K562 (cell line): ENCODE measurements around the gene ACSF3. TPM values are rescaled to one million over a fixed set of nuclear protein-coding genes. Genes with fewer than 3 reads are reported as not detected.

Experiments used
- ATAC-seq: fragments of 200-7000 bp; cut with Tn5 transposase; 3 replicates; pipeline ENCODE4 v1.9.1; 2020; ENCODE audit warnings: moderate library complexity
- BruUV-seq: library from RNA; stranded (reverse); fragments of 400-500 nt; replicated peaks from 2 replicates; lab custom pipeline; 2021; lab: Mats Ljungman, UMichigan
- CTCF ChIA-PET: fragments of 300-600 bp; formaldehyde crosslinking; extraction: SDS; loops from one replicate; lab custom pipeline; 2021; ENCODE audit warnings: low intra/inter-chr PET ratio; lab: Yijun Ruan, JAX
- POLR2A ChIA-PET: fragments of 300-600, 350-650 bp; sonication (Branson Sonifier 250); formaldehyde crosslinking; extraction: SDS; loops from one replicate; lab custom pipeline; 2021; ENCODE audit warnings: antibody characterized with exemption, inconsistent platforms; lab: Yijun Ruan, JAX
- DNase-seq, 4 experiments: peaks; one replicate each; pipeline versions ENCODE4 v3.0.0 to v3.0.0-alpha.2; 2011 to 2018; ENCODE audit warnings: low spot score in 3 of 4, mixed read lengths in 3 of 4; ENCODE audit errors: extremely low read depth in 1 of 4
- FAIRE-seq: peaks from 2 replicates; lab custom pipeline; 2011; peaks lifted over from hg19 to GRCh38; lab: Jason Lieb, UNC
- H2AFZ ChIP-seq: 2 replicates; pipeline ENCODE4 v1.6.0; 2011; ENCODE audit warnings: low read depth, low read length, control low read depth, inconsistent platforms
- H3K27ac ChIP-seq: fragments of 200-600 bp; 3 replicates; pipeline ENCODE4 v1.8.0; 2011; ENCODE audit warnings: low read depth, mild to moderate bottlenecking, control low read depth, inconsistent platforms, low read length, moderate library complexity, mixed read lengths; ENCODE audit errors: extremely low read depth
- H3K27me3 ChIP-seq, 2 experiments: fragments of 300-600 bp in 1 of 2; 2 replicates in 1 of 2; 3 replicates in 1 of 2; pipeline versions ENCODE4 v1.6.0 to v1.8.0; 2011; ENCODE audit warnings: inconsistent platforms in 2 of 2, low read length in 2 of 2, mild to moderate bottlenecking in 1 of 2, mixed read lengths in 1 of 2, moderate library complexity in 1 of 2; ENCODE audit not compliant: control insufficient read depth in 2 of 2, insufficient read depth in 2 of 2
- H3K36me3 ChIP-seq: fragments of 300-600 bp; 3 replicates; pipeline ENCODE4 v1.8.0; 2011; ENCODE audit warnings: mild to moderate bottlenecking, low read length, inconsistent platforms; ENCODE audit not compliant: control insufficient read depth, insufficient read depth
- H3K4me1 ChIP-seq, 2 experiments: fragments of 200-600 bp in 1 of 2; replicated peaks in 1 of 2; 2 replicates in 1 of 2; 3 replicates in 1 of 2; pipeline versions ENCODE4 v1.5.1 to v1.8.0; 2011; ENCODE audit warnings: inconsistent platforms in 2 of 2, low read length in 2 of 2, mild to moderate bottlenecking in 1 of 2, mixed read lengths in 1 of 2, moderate library complexity in 1 of 2; ENCODE audit not compliant: control insufficient read depth in 2 of 2, insufficient read depth in 2 of 2
- H3K4me2 ChIP-seq: 2 replicates; pipeline ENCODE4 v1.6.1; 2011; ENCODE audit warnings: low read length, control low read depth, inconsistent platforms, mixed read lengths; ENCODE audit not compliant: insufficient read depth
- H3K4me3 ChIP-seq: fragments of 200-600 bp; sonication (generic), shearing (Covaris generic); 2 replicates; pipeline ENCODE4 v1.5.1; 2016; ENCODE audit warnings: control low read depth, inconsistent platforms
- H3K79me2 ChIP-seq: fragments of 200-600 bp; 3 replicates; pipeline ENCODE4 v1.8.0; 2011; ENCODE audit warnings: low read length, inconsistent platforms; ENCODE audit not compliant: control insufficient read depth, insufficient read depth
- H3K9ac ChIP-seq, 2 experiments: 2 replicates each; pipeline versions ENCODE4 v1.6.0 to v1.6.1; 2011; ENCODE audit warnings: low read depth in 2 of 2, low read length in 2 of 2, control low read depth in 1 of 2, inconsistent platforms in 1 of 2, mild to moderate bottlenecking in 1 of 2, mixed read lengths in 1 of 2; ENCODE audit not compliant: insufficient read depth in 1 of 2
- H3K9me1 ChIP-seq: one replicate; pipeline ENCODE4 v1.6.0; 2011; ENCODE audit warnings: inconsistent platforms, mild to moderate bottlenecking, low read length, moderate library complexity; ENCODE audit not compliant: control insufficient read depth, insufficient read depth
- H3K9me3 ChIP-seq: replicated peaks from 2 replicates; pipeline ENCODE4 v1.5.1; 2011; ENCODE audit warnings: low read depth, low read length, inconsistent platforms; ENCODE audit not compliant: control insufficient read depth, insufficient read depth
- H4K20me1 ChIP-seq: replicated peaks from 2 replicates; pipeline ENCODE4 v1.6.1; 2011; ENCODE audit warnings: low read length, inconsistent platforms, mixed read lengths; ENCODE audit not compliant: control insufficient read depth, insufficient read depth
- HDGF ChIP-seq: fragments of 450-650 bp; IDR thresholded peaks from 2 replicates; pipeline ENCODE4 v1.6.1; 2016
- HNRNPH1 ChIP-seq: fragments of 200-400 bp; formaldehyde crosslinking; optimal IDR thresholded peaks from 2 replicates; pipeline ENCODE3; 2017; ENCODE audit warnings: low read depth, mild to moderate bottlenecking, low read length, moderate library complexity
- MECOM ChIP-seq: fragments of 250-450 bp; sonication (Bioruptor Pico); IDR thresholded peaks from 2 replicates; pipeline ENCODE4 v1.8.0; 2022; ENCODE audit warnings: inconsistent platforms
- PHF20 ChIP-seq: fragments of 450-650 bp; IDR thresholded peaks from 2 replicates; pipeline ENCODE4 v1.6.1; 2018; ENCODE audit not compliant: partially characterized antibody
- PPARD ChIP-seq: fragments of 250-450 bp; sonication (Bioruptor Pico); IDR thresholded peaks from 2 replicates; pipeline ENCODE4 v1.8.0; 2022; ENCODE audit warnings: inconsistent platforms, mild to moderate bottlenecking, moderate library complexity
- RBM34 ChIP-seq: fragments of 200-400 bp; formaldehyde crosslinking; IDR thresholded peaks from 2 replicates; pipeline ENCODE4 v1.6.1; 2018; ENCODE audit warnings: low read length, borderline replicate concordance; ENCODE audit not compliant: insufficient read depth
- SIN3B ChIP-seq: fragments of 450-650 bp; IDR thresholded peaks from 2 replicates; pipeline ENCODE4 v1.6.1; 2017; ENCODE audit warnings: low read depth, mild to moderate bottlenecking, moderate library complexity
- U2AF2 ChIP-seq: fragments of 200-400 bp; formaldehyde crosslinking; optimal IDR thresholded peaks from 2 replicates; pipeline ENCODE3; 2017; ENCODE audit warnings: low read depth, mild to moderate bottlenecking, low read length
- ZBTB12 ChIP-seq: fragments of 250-450 bp; sonication (Bioruptor Pico); IDR thresholded peaks from 2 replicates; pipeline ENCODE4 v1.4.0; 2020
- ZNF121 ChIP-seq: sonication (generic); formaldehyde crosslinking; conservative IDR thresholded peaks from 2 replicates; pipeline ENCODE4 v1.8.0; 2022; ENCODE audit warnings: missing genetic modification reagents
- WGBS: fragments of 100-300 bp; shearing (Covaris generic); methylation state at CpG from one replicate; pipeline ENCODE4 v1.1.6; 2016; ENCODE audit warnings: low coverage, mixed read lengths; ENCODE audit not compliant: insufficient coverage; ENCODE audit errors: missing lambda C conversion rate; 5-methylcytosine and 5-hydroxymethylcytosine counted together
- in situ Hi-C: fragments of 300-500 bp; cut with MboI; formaldehyde crosslinking; loops from 4 replicates; pipeline ENCODE4 v1.15.0; 2018; ENCODE audit warnings: inconsistent platforms, mixed read lengths
- intact Hi-C: fragments of 100-400 bp; cut with micrococcal nuclease; formaldehyde crosslinking; loops from 2 replicates; pipeline ENCODE4 v1.14.2; 2022
- polyA plus RNA-seq, 8 experiments: library from polyadenylated mRNA; depleted of rRNA in 4 of 8; stranded (reverse) in 5 of 8; unstranded in 3 of 8; fragments of >200 nt; fragmentation: Nextera tagmentation in 2 of 8; fragmentation: Illumina TruSeq in 1 of 8; extraction: Ambion mirVana in 2 of 8; extraction: Trizol in 1 of 8; gene quantifications; 2 replicates each; pipeline versions ENCODE4 v1.2.1 to v1.2.3, GENCODE V29; 2011 to 2014; ENCODE audit warnings: inconsistent platforms in 1 of 8, missing spikeins in 1 of 8
- total RNA-seq, 7 experiments: library from RNA; depleted of rRNA in 6 of 7; stranded (reverse); fragments of >200 nt in 6 of 7; fragmentation: Illumina TruSeq in 2 of 7; extraction: Trizol in 2 of 7; gene quantifications; 2 replicates each; pipeline versions ENCODE4 v1.2.1 to v1.2.3, GENCODE V29; 2011 to 2021; ENCODE audit warnings: low replicate concordance in 1 of 7
- TF ChIP-seq, protein P1 (sequence below): fragments of 450-650 bp; formaldehyde crosslinking; IDR thresholded peaks from 2 replicates; pipeline ENCODE4 v1.4.0; 2020; ENCODE audit warnings: mild to moderate bottlenecking, moderate library complexity
- TF ChIP-seq, protein P2 (sequence below): fragments of 450-650 bp; IDR thresholded peaks from 2 replicates; pipeline ENCODE4 v1.6.1; 2017; ENCODE audit warnings: antibody characterized with exemption, mild to moderate bottlenecking

ACSF3 gene
- total and polyA plus RNA-seq, 9 of the 15 experiments (the other 6 are each of a cell fraction or from before 2014, with no cell fraction given): 0.77 to 32.8 (median 14.7) TPM

- TF ChIP-seq HDGF: no peak
These were observed 41.5 kb downstream of the ACSF3 start (continued) for GRCh38 chr16:89135166-89135565.

DNA sequence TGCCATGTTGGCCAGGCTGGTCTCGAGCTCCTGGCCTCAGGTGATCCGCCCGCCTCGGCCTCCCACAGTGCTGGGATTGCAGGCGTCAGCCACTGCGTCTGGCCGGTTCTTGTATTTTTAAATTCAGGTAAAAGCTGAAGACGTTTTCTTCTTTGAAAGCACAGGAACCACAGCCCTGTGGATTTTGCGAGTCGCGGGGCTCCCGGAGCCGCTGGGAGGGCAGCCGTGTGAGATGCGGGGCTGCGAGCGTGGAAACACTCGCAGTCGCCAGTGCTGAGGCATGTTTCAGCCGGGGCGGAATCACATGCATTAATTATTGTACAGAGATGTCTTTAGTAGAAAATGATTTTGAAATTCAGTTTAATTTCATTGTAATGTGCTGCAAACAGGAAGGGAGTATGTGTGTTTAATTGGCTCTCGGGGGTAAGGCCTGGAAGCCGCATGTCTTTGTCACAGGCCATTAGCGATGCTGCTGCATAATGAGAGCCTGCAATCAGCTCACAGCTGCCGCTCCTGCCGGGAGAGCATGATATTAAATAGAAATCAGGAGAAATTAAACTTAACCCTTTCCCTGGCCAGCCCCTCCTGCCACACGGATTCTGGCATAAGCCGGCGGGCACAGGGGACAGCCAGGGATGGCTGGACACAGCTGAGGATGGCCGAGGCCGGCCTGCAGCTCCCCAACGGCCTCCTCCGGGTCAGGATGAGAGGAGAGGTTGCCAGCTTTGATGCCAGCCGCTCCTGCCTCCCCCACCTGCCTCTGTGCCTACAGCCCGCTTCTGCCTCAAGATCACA, 42.5 kb downstream of the ACSF3 start:
- ATAC-seq (no peak), FAIRE-seq (no peak), DNase-seq (no peak)
- 92% methylated on average over 32 of the region's 35 CpGs for WGBS
- no TSS peak for BruUV-seq
- no peak overlapping the region for H2AFZ ChIP-seq
- TF ChIP-seq MECOM (CRISPR knock-in tag) (no peak), RBM34 (no peak), PPARD (CRISPR knock-in tag) (no peak), ZBTB12 (CRISPR knock-in tag) (no peak), U2AF2 (no peak), ZNF121 (no peak), PHF20 (no peak), HNRNPH1 (no peak), SIN3B (no peak)
- TF ChIP-seq, protein P1, sequence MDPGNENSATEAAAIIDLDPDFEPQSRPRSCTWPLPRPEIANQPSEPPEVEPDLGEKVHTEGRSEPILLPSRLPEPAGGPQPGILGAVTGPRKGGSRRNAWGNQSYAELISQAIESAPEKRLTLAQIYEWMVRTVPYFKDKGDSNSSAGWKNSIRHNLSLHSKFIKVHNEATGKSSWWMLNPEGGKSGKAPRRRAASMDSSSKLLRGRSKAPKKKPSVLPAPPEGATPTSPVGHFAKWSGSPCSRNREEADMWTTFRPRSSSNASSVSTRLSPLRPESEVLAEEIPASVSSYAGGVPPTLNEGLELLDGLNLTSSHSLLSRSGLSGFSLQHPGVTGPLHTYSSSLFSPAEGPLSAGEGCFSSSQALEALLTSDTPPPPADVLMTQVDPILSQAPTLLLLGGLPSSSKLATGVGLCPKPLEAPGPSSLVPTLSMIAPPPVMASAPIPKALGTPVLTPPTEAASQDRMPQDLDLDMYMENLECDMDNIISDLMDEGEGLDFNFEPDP (CRISPR knock-in tag): no peak
- TF ChIP-seq, protein P2, sequence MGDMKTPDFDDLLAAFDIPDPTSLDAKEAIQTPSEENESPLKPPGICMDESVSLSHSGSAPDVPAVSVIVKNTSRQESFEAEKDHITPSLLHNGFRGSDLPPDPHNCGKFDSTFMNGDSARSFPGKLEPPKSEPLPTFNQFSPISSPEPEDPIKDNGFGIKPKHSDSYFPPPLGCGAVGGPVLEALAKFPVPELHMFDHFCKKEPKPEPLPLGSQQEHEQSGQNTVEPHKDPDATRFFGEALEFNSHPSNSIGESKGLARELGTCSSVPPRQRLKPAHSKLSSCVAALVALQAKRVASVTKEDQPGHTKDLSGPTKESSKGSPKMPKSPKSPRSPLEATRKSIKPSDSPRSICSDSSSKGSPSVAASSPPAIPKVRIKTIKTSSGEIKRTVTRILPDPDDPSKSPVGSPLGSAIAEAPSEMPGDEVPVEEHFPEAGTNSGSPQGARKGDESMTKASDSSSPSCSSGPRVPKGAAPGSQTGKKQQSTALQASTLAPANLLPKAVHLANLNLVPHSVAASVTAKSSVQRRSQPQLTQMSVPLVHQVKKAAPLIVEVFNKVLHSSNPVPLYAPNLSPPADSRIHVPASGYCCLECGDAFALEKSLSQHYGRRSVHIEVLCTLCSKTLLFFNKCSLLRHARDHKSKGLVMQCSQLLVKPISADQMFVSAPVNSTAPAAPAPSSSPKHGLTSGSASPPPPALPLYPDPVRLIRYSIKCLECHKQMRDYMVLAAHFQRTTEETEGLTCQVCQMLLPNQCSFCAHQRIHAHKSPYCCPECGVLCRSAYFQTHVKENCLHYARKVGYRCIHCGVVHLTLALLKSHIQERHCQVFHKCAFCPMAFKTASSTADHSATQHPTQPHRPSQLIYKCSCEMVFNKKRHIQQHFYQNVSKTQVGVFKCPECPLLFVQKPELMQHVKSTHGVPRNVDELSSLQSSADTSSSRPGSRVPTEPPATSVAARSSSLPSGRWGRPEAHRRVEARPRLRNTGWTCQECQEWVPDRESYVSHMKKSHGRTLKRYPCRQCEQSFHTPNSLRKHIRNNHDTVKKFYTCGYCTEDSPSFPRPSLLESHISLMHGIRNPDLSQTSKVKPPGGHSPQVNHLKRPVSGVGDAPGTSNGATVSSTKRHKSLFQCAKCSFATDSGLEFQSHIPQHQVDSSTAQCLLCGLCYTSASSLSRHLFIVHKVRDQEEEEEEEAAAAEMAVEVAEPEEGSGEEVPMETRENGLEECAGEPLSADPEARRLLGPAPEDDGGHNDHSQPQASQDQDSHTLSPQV: no peak
- in situ Hi-C loops (no loop called here), intact Hi-C loops (no loop called here)
- no peak overlapping the region for H3K27ac ChIP-seq
- 0 out of 4 replicates have a peak overlapping the region, but pooled peaks of 1 of the 2 experiments have one; percentile 35 for H3K9ac ChIP-seq
- H3K4me1 ChIP-seq: peaks cover 0 to 26% of the 10 kb centered on the region in 2 experiments; a peak in 2 of 5 replicates
- H3K9me3 ChIP-seq: no peaks in the 10 kb centered on the region
- H3K36me3 ChIP-seq: peaks cover 46% of the 10 kb centered on the region; the same call in 2 of the 3 replicates
- H3K4me3 ChIP-seq: no peak overlapping the region
- H3K9me1 ChIP-seq: no peaks in the 10 kb centered on the region
- POLR2A ChIA-PET: no interaction called here
- H3K27me3 ChIP-seq: no peaks in the 10 kb centered on the region
- no peaks in the 10 kb centered on the region for H4K20me1 ChIP-seq
- H3K4me2 ChIP-seq: no peak overlapping the region
- CTCF ChIA-PET: no interaction called here
- H3K79me2 ChIP-seq: no peaks in the 10 kb centered on the region
